Lower lobe of right lung (tissue), 2 donors: ENCODE data around the gene TTLL5. TPM values are rescaled to one million over a fixed set of nuclear protein-coding genes. Genes with fewer than 3 reads are reported as not detected.

Experiments
- ATAC-seq, 2 donors: fragments of 200-7000 bp; cut with Tn5 transposase; one replicate each; pipeline ENCODE4 v1.9.1; 2020 to 2022; ENCODE audit warnings: mild to moderate bottlenecking in 2 of 2, moderate library complexity in 2 of 2
- DNase-seq: peaks from one replicate; pipeline ENCODE4 v3.0.0-alpha.2; 2020
- H3K27ac ChIP-seq: fragments of 200-600 bp; one replicate; pipeline ENCODE4 v1.8.0; 2022
- H3K27me3 ChIP-seq: fragments of 200-600 bp; one replicate; pipeline ENCODE4 v1.8.0; 2022; ENCODE audit warnings: low read depth
- H3K36me3 ChIP-seq: fragments of 200-600 bp; one replicate; pipeline ENCODE4 v1.8.0; 2022; ENCODE audit warnings: mild to moderate bottlenecking
- H3K4me1 ChIP-seq: fragments of 200-600 bp; one replicate; pipeline ENCODE4 v1.8.0; 2022
- H3K4me3 ChIP-seq: fragments of 200-600 bp; one replicate; pipeline ENCODE4 v1.8.0; 2022; ENCODE audit warnings: mild to moderate bottlenecking
- H3K9me3 ChIP-seq: fragments of 200-600 bp; one replicate; pipeline ENCODE4 v1.8.0; 2022
- intact Hi-C: fragments of 100-400 bp; cut with DNase I; formaldehyde crosslinking; loops from one replicate; pipeline ENCODE4 v1.11.0; 2022
- total RNA-seq: library from RNA; stranded (reverse); fragmentation: NEBNext Ultra II Directional; extraction: Animal tissue kit (Norgen Biotek cat#: 25700); gene quantifications from one replicate; pipeline ENCODE4 v1.2.1, GENCODE V29; 2021
- TF ChIP-seq, protein P1 (sequence below): fragments of 200-600 bp; IDR thresholded peaks from one replicate; pipeline ENCODE4 v1.8.0; 2022; ENCODE audit warnings: antibody characterized with exemption, mild to moderate bottlenecking
- donor health status: DM: no; HTN: yes; CAD: no; lungs with severe emphysema.

The TTLL5 gene
- total RNA-seq, 1 donor from 2014 or later: 32.6 TPM

DNA sequence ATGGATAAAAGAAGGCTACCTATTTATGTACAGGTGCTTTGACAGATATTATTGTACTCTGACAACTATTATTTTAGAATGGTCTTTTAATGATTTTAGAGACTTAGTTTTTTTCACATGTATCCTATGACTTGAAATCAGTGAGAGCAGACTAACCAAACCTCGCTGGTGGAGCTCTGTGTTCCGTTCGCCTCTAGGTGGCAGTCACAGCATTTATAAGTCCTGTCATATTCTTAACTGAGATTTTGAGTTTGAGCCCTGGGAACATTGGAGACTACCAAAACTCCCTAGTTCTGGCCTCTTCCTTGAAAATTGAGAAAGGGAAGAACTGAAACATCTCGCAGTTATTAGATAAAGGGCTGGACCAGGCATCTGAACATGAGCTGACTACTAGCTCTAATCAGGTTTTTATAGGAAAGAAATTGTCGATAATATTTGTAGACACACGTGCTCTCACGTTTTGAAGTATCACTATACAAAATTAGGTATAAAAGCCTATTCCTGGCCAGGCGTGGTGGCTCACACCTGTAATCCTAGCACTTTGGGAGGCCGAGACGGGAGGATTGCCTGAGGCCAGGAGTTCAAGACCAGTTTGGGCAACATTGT is 48.3 kb downstream of the TTLL5 start:
- TF ChIP-seq, protein P1, sequence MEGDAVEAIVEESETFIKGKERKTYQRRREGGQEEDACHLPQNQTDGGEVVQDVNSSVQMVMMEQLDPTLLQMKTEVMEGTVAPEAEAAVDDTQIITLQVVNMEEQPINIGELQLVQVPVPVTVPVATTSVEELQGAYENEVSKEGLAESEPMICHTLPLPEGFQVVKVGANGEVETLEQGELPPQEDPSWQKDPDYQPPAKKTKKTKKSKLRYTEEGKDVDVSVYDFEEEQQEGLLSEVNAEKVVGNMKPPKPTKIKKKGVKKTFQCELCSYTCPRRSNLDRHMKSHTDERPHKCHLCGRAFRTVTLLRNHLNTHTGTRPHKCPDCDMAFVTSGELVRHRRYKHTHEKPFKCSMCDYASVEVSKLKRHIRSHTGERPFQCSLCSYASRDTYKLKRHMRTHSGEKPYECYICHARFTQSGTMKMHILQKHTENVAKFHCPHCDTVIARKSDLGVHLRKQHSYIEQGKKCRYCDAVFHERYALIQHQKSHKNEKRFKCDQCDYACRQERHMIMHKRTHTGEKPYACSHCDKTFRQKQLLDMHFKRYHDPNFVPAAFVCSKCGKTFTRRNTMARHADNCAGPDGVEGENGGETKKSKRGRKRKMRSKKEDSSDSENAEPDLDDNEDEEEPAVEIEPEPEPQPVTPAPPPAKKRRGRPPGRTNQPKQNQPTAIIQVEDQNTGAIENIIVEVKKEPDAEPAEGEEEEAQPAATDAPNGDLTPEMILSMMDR: peak; percentile 85
- peak; percentile 64 to 73 for ATAC-seq

DNA sequence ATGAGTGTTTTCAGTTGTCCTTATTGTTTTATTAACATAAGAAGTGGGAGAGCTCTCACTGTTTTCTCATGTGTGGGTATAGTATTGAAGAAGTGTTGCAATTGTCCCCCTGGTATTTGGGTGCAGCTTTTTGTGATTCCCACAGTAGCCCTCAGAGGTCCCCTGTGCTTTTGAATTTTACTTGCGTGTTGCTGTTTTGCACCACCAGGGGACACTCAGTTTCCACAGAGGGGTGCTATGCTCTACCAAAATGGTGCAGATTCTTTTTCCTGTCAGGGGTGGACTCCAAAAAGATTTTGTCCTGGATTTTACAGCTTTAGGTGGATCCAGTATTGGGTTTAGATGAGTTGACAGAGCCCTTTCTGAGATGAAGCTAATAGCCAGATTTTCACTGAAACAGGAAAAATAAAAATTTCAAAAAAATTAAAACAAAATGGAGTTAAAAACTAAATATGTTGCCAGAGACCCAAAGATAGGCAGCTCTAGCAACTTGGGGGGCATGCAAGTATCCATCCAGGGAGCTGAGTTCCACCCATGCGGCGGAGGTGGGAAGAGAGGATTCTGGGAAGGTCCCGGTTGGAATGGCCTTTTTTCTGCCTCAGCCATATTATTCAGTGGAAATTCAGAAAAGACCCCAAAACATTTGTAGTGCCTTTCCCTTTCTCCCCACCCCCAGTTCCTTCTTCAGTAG is 50.2 kb downstream of the TTLL5 start:
- intact Hi-C loops: no loop called here
- Histone ChIP-seq H3K36me3 (peaks cover 23% of the 10 kb centered on the region), H3K4me1 (peaks cover 11% of the 10 kb centered on the region), H3K9me3 (no peaks in the 10 kb centered on the region), H3K27me3 (no peaks in the 10 kb centered on the region), H3K4me3 (no peak overlapping the region), H3K27ac (peak overlapping the region; percentile 78)
- TF ChIP-seq, protein P1: peak; percentile 55
- ATAC-seq: peak; percentile 70 to 79
- no peak for DNase-seq

More for the DNA sequence above, 48.3 kb downstream of the TTLL5 start:
- Histone ChIP-seq H3K4me3 (no peak overlapping the region), H3K36me3 (peaks cover 23% of the 10 kb centered on the region), H3K27me3 (no peaks in the 10 kb centered on the region), H3K9me3 (no peaks in the 10 kb centered on the region), H3K4me1 (no peaks in the 10 kb centered on the region), H3K27ac (no peak overlapping the region)
- intact Hi-C loops: loop anchor here (5.0 kb wide), 1 partner anchor 273 kb away; the partner anchor contains the start of gene TGFB3
- DNase-seq: peak; percentile 73

DNA sequence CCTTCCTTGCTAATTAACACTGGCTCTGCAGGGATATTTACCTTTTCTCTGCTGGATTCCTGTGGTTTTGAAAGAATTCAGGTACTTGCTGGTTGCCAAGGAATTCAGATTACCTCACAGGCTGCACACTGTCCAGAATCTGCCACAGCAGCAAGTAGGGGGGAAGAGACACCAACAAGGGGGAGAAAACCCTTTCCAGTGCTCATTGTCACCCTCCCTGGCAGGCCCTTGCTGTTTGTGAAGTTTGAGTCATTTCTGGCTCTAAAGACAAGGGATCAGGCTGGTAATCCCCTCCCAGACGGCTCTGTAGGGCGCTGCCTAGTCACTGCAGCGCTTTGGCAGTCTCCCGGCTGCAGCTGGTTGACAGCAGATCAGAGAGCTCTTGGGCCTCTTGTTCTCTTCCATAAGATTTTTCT is 50.8 kb downstream of the TTLL5 start:
- DNase-seq (peak; percentile 64), ATAC-seq (peak; percentile 92 to 94)
- Histone ChIP-seq H3K4me1 (peaks cover 11% of the 10 kb centered on the region), H3K9me3 (no peaks in the 10 kb centered on the region), H3K4me3 (no peak overlapping the region), H3K36me3 (peaks cover 21% of the 10 kb centered on the region), H3K27me3 (no peaks in the 10 kb centered on the region), H3K27ac (peak overlapping the region; percentile 78)
- TF ChIP-seq, protein P1: no peak
- intact Hi-C loops: no loop called here

DNA sequence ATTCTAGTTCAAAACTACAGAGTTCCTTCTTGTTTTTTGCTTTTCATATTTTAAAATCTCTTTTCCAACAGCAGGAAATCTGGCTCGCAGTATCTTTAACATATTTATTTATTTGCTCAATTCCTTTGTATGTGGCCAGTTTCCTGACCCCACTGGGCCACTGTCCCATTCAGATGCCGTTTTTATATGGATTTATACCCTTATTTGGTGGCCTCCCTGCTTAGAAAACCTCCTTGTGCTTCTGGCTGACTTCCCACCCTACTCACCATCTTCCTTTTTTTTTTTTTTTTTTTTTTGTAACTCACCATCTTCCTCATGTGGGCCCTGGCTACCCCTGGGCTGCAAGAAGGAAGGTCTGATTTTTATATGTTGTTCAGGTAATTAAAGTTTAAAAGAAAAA is 53.9 kb downstream of the TTLL5 start:
- peaks cover 7% of the 10 kb centered on the region for H3K36me3 ChIP-seq
- ATAC-seq (no peak), DNase-seq (no peak)
- H3K4me3 ChIP-seq: no peak overlapping the region
- peaks cover 11% of the 10 kb centered on the region for H3K4me1 ChIP-seq
- H3K27me3 ChIP-seq: no peaks in the 10 kb centered on the region
- no peak overlapping the region for H3K27ac ChIP-seq
- intact Hi-C loops: no loop called here
- TF ChIP-seq, protein P1: no peak
- no peaks in the 10 kb centered on the region for H3K9me3 ChIP-seq

DNA sequence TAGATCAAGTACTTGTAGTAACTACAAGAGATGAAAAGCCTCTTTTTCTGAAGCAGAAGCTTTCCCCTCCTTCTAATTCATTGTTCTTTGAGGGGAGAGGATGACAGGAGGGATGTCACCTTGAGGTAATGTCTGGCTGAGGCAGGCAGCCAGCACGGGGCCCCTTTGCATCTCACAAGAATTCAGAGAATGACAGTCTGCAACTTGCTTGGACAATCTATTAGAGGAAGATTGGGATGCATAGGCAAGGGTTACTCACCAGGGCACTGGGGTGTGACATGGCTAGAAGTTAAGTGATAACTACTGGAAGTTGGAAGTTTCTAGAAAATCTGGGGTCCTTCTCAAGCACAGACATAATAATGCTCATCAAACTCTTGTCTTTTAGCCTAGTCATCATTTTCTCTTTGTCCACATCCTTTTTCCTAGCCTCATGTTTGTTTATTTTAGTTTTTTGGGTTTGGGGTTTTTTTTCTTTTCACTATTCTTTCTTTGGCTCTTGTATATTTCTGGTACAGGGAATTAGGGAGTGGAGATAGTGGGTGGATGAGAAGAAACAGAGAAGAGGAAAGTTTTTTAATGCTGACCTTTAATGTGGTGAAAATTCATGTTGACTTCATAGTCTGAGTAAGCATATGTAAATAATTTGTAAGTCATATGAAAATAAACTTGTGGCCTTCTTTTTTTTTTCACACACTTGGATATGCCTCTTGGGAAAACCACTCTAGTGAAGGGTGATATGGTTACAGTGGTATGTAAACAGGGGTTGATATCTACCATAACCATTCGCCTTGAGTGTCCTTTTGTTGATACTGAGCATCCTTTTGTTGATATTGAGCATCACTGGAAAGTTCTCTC is 55.1 kb downstream of the TTLL5 start:
- Histone ChIP-seq H3K4me1 (peaks cover 23% of the 10 kb centered on the region), H3K9me3 (no peaks in the 10 kb centered on the region), H3K27ac (no peak overlapping the region), H3K27me3 (no peaks in the 10 kb centered on the region), H3K36me3 (peaks cover 7% of the 10 kb centered on the region), H3K4me3 (no peak overlapping the region)
- ATAC-seq: no peak
- DNase-seq: no peak
- intact Hi-C loops: no loop called here
- TF ChIP-seq, protein P1: no peak
